CMK (cell line): ENCODE results near the gene ESRRB.
"Not testable (repeated sequence)": the region's sequence is repeated elsewhere in the genome, so short reads cannot be mapped to it uniquely, and the experiment has no call there.

Experiments
- DNase-seq: peaks from one replicate; pipeline ENCODE4 v3.0.0-alpha.2; 2010; ENCODE audit warnings: low read depth

Gene ESRRB

DNA sequence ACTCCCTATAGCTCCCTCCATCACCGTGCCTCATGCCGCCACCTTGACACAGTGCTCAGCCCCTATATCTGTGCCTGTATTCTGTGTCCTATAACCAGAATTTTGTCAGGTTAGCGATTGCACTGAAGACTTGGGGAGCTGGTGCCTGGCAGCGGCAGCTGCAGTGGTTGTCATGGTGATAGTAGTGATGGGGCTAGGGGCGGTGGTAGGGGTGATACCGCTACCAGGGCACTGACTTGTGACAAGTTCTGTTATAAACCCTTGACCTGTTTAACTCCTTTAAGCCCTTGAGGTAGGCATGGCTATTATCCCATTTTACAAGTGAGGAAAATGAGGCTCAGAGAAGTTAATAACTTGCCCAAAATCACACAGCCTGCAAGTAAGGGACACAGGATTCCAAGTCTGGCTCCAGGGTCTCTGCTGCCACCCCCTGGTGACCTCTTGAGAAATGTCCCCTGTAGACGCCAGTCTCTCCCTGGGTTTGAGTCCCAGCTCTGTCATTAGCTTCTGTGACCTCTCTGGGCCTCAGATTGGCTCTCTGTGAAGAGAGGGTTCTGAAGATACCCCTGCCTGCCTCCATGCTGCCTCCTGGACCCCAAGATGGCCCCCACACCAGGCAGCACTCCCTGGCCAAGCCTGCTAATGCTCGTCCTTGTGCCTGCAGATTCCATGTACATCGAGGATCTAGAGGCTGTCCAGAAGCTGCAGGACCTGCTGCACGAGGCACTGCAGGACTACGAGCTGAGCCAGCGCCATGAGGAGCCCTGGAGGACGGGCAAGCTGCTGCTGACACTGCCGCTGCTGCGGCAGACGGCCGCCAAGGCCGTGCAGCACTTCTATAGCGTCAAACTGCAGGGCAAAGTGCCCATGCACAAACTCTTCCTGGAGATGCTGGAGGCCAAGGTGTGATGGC, 121.9 kb downstream of the ESRRB start:
- no peak for DNase-seq

- no peak for DNase-seq
These were observed 122.6 kb downstream of the ESRRB start for GRCh38 chr14:76498463-76498935.

- no peak for DNase-seq
These were observed 123.0 kb downstream of the ESRRB start for GRCh38 chr14:76498976-76499375.

DNA sequence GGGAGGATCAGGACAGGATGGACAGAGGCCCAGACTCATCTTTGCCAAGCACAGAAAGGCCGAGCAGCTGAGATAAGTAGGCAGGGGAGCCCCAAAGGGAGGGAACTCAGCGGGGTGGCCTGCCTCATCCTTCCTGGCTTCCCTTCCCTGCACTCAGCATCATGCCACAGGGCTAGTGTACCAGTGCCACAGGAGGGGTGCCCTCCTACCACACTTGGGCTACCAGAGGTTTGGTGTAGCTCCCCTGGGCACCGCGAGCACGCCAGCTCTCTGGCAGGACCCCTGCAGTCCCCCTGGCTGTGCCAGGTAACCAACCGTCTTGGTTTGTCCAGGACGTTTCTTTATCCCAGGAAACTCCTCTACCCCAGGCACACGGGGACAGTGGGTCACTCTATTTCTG, 123.5 kb downstream of the ESRRB start:
- DNase-seq = no peak

GRCh38 chr14:76500011-76500410, 124.1 kb downstream of the ESRRB start:
- DNase-seq = no peak

DNA sequence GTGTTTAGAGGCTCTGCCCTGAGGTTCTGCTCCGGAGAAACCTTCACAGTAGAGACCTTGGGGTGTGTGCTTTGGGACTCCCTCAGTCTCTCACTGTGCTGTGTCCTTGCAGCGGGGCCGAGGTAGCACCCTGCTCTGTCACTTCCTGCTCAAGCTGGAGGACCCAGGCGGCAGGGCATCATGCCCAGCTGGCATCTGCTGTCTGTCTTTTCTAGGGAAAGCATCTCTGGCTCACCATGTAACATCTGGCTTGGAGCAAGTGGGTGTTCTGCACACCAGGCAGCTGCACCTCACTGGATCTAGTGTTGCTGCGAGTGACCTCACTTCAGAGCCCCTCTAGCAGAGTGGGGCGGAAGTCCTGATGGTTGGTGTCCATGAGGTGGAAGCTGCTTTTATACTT, 124.5 kb downstream of the ESRRB start:
- DNase-seq = no peak

DNA sequence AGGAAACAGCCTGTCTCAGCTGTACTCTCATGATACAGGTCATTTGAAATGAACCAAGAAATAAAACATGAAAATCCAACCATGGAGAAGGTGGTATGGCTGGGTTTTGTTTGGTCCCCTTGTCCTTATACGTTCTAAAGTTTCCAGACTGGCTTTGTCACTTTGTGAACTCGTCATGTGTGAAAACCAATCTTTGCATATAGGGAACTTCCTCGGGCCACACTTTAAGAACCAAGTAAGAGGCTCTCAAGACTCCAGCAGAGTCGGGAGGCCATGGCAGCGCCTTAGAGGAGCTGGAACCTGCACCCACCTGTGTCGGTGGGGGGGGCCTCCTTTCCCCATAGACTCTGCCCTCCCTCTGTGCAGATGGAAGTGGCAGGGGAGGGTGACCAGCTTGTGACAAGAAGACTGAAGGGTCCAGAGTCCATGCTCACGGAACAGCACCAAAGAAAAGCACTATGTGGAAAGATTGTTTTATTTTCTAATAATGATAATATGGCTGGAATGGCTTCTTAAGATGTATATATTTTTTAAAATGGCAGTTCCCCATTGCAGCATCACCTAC, 125.3 kb downstream of the ESRRB start:
- DNase-seq = no peak

GRCh38 chr14:76502219-76502618, 126.3 kb downstream of the ESRRB start:
- no peak for DNase-seq

DNA sequence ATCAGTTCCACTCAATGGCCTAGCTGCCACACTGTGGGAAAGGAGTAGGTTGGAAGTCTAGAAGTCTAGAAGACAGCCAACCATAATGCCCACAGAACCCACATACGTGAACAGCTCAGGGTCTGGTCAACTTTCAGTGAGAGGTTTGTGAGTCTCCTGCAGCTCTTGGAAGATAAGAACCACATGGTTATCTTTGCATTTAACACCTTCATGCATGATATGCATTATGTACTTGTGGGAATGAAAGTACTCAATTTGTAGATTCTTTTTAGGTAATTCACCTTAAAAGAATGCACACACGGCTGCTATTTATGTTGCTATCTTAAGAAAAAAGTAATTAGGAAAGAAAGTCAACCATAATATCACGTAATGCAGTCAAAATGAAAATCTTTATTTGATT, 126.7 kb downstream of the ESRRB start:
- DNase-seq = no peak

DNA sequence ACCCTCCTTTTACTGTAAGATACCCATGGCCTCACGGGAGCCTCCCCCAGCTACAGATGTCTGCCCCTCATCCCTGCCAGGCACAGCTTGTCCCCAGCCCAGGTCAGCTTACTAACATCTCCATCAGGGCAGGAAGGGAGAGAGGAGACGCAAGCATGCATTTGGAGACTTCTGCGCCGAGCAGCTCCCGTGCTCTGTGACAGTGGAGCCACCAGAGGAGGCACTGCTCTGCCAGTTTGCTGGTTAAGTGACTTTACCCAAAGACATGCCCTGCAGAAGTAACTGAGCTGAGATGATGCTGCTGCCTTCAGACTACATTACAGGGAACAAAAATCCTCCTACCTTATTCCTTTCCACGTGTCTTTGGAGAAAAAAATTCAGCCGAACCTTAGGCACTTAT, 133.4 kb downstream of the ESRRB start:
- DNase-seq = no peak

- DNase-seq = no peak
These were observed 134.2 kb downstream of the ESRRB start for GRCh38 chr14:76510181-76510580.

- peak; percentile 12 for DNase-seq
These were observed 138.5 kb downstream of the ESRRB start for GRCh38 chr14:76514213-76514998.

- DNase-seq = no peak
These were observed 140.9 kb downstream of the ESRRB start for GRCh38 chr14:76516884-76517283.

- DNase-seq = no peak
These were observed 142.4 kb downstream of the ESRRB start for GRCh38 chr14:76518366-76518765.

GRCh38 chr14:76525106-76525821, 149.3 kb downstream of the ESRRB start:
- DNase-seq = no peak

DNA sequence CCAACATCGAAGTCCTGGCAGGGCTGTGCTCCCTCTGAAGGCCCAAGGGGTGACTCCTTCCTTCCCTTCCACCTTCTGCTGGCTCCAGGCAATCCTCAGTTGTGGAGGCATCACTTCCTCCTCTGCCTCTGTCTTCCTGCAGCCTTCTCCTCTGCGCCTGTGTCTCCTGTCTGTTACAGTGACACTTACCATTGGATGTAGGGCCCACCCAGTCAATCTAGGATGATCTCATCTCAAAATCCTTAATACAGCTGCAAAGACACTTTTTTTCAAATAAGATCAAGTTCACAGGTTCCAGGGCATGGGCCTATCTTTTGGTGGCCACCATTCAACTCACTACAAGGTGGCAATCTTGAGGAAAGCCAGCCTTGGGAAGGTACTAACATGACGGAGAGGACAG, 155.1 kb downstream of the ESRRB start:
- no peak for DNase-seq

GRCh38 chr14:76531821-76532318, 155.9 kb downstream of the ESRRB start:
- no peak for DNase-seq

- DNase-seq = not testable (repeated sequence)
These were observed 160.7 kb downstream of the ESRRB start for GRCh38 chr14:76536636-76537035.

DNA sequence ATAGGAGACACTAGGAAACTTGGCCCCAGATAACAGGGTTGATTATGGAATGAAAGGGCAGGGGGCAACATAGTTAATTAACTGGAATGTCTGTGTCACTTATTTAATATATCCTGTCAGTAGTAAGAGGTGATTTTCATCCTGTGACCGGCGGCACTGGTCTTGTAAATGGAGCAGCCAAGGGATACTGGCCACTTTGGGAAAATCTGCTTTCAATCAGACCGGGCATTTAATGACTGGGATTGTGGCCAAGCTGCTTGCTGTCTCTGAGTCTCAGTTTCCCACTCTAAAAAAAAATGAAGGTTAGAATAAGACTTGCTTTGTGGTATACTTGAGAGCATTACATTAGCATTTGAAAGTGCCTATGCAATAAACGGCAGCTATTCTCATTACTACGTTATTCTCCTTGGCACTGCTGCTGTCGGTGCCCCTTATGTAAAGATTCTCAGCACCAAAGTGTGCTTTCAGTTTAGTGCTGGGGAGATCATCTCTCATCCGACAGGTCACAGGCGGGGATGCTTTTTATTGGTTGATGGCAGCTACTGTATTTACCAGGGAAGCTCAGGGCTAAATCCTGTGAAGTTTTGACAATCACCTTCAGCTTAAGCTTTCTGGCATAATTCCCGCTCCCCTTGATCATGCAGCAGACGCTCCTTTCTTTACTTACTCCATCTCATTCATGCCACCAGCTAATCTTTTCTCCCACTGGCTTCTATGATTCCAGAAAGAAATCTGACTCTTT, 162.1 kb downstream of the ESRRB start:
- DNase-seq = no peak

GRCh38 chr14:76538648-76539008, 162.7 kb downstream of the ESRRB start:
- DNase-seq = no peak

- no peak for DNase-seq
These were observed 163.2 kb downstream of the ESRRB start for GRCh38 chr14:76539130-76539529.
